HG03159 (cell line): ENCODE data around the gene TMEM170A.

ENCODE experiments used
- ATAC-seq: cut with Tn5 transposase; IDR thresholded peaks from one replicate; pipeline ENCODE4 v1.9.1; 2021; ENCODE audit warnings: mild to moderate bottlenecking, moderate library complexity; ENCODE audit not compliant: unreplicated experiment

The TMEM170A gene

GRCh38 chr16:75406943-75407342, 57.5 kb downstream of the TMEM170A start:
- ATAC-seq, result no peak

GRCh38 chr16:75402821-75403475, 61.5 kb downstream of the TMEM170A start:
- ATAC-seq, result no peak

GRCh38 chr16:75402159-75402820, 62.2 kb downstream of the TMEM170A start:
- ATAC-seq, result no peak

GRCh38 chr16:75401691-75402090, 62.8 kb downstream of the TMEM170A start:
- no peak for ATAC-seq

- ATAC-seq, result no peak
Observed at GRCh38 chr16:75398333-75398732, 66.2 kb downstream of the TMEM170A start.

- ATAC-seq, result no peak
Observed at GRCh38 chr16:75394941-75395340, 69.5 kb downstream of the TMEM170A start.
